ENCODE results near the gene ZNF625.

ZNF625 gene

DNA sequence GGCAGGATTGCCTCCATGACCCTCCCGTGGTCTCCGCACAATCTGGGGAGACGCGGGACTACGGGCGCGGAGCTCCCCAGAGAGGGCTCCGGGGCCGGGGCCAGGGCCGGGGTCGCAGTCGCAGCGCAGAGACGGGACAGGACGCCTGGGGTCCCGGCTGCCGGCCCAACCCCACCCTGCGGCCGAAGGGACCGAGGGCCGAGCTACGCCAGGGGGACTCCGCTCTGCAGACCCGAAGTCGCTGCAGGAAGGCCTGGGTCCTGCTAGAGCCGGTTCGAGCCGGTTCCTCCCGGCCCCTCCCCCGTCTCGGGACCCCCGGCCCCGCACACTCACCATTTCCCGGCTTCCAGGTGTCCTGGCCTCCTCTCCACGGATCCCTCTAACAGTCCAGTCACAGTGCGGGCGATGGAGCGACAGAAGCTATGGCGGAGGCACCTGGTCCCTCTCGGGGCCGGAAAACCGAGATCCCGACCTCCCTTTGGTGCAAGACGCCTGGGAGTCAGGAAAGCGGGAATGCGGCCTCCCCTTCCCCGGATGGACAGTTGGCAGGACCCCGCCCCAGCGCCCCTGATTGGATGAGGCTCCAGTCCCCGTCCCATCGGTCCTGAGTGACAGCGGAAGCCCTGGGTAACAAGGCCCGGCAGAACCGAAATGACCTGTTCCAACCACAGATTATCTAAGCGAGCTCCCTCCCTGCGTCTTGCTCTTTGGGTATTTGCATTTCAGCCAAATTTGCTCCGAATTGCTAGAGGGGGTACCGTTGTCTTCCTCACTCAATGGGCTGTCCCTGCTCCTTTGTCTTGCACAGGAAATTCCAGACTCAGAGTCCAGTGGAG is at the start of gene ZNF625:
Gene ZNF625 (minus strand): TSS at position 512 of the 836 bp plus-strand sequence. CDS start 176 bp downstream, at position 336.
- DNase-seq (ENCODE audit: low read depth in 3 of 3): no peak

DNA sequence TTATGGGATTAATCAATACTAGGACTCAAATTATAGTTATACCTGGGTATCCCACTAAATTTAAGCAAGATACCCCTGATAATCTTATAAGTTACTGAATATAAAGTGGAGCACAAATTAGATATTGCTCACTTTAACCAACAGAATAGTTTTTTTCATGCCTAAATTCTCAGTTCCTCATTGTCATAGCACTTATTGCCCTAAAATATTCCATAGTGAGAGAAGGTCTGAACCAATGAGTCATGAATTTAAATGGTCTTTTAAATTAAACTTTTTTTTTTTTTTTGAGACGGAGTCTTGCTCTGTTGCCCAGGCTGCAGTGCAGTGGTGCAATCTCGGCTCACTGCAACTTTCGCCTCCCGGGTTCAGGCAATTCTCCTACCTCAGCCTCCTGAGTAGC is 48.8 kb upstream of the ZNF625 start:
- DNase-seq (ENCODE audit: low read depth in 3 of 3): no peak

DNA sequence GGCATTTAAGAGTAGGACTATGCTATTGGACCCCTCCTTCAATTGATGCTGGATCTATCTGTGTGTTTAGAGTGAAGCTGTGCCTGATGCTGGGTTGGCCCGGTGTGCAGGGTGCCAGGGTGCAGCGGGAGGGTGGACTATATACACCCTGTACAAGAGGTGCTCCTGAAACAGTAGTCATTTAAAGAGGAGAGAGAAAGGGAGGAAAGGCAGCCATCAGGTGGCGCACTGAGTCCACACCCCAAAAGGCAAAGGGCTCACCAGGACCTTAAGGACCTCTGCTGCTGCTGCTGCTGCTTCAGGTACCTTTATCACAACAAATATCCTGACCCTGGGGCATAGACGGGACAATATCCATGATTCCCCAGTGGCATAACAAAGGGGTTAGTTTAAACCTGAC is 45.7 kb upstream of the ZNF625 start:
- peak; percentile 24 to 51 (median 48) for DNase-seq (ENCODE audit: low read depth in 3 of 3)

DNA sequence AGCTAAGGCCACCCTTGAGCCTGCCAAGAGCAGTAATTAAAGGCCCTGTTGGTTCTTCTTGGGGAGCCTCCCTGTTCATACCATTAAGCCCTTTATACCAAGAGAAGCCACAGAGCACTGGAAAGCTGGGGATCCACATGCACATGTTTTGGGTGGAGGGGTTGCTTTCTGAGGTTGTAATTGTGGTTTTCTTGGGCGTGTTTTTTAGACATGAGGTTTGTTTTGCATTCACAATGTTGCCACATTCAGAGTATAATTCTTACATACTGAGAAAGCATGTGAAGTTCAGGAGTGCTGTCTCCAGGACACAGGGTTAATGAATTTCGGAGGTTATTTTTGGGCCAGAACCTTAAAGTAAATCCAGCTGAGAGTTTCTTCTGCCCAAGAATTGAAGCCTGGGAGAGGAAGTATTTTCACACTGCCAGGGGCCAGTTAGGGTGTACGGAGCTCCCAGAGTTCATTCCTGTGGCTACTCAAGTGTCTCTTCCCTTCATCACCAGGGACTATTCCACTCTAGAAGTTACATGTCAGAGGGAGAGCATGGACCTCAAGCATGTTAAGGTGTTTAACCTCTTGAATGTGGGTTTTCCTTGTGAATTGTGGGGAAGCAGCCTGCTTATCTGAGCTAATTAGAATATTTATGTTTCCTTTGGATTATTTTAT is 43.4 kb upstream of the ZNF625 start:
- no peak for DNase-seq (ENCODE audit: low read depth in 3 of 3)

DNA sequence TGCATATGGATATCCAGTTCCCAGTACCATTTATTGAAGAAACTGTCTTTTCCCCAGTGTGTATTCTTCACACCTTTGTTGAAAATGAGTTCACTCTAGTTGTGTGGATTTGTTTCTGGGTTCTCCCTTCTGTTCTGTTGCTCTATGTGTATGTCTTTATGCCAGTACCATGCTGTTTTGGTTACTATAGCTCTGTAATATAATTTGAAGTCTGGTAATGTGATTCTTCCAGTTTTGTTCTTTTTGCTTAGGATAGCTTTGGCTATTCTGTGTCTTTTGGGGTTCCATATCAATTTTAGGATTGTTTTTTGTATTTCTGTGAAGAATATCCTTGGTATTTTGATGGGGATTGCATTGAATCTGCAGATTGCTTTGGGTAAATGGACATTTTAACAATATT is 41.6 kb upstream of the ZNF625 start:
- no peak for DNase-seq (ENCODE audit: low read depth in 3 of 3)

- DNase-seq (ENCODE audit: low read depth in 3 of 3): peak; percentile 48 to 74 (median 49)
Measured at GRCh38 chr19:12194827-12195731, 38.5 kb upstream of the ZNF625 start.

- DNase-seq (ENCODE audit: low read depth in 3 of 3): no peak
Measured at GRCh38 chr19:12187625-12188024, 31.1 kb upstream of the ZNF625 start.

DNA sequence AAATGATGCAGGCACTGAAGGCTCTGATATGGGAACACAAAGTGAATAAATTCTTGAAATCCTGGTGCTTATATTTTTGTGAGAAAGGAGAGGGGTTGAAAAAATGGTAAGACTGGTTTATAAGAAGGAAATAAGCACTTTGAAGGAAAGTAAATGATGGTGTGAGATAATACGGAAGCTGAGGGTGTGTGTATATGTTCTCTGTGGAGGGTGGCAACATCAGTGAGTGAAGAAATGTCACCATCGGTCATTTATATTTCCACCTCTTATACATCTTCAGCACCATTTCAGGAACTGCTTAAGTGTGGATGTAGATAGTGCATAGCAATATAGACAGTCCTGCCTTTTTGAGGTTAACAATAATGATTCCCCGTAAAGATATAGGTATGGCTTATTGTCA is 23.8 kb upstream of the ZNF625 start:
- DNase-seq (ENCODE audit: low read depth in 3 of 3): no peak

- DNase-seq (ENCODE audit: low read depth in 3 of 3): no peak
Measured at GRCh38 chr19:12166626-12167025, 10.1 kb upstream of the ZNF625 start.

GRCh38 chr19:12163826-12164225 is 7.3 kb upstream of the ZNF625 start:
- no peak for DNase-seq (ENCODE audit: low read depth in 3 of 3)

DNA sequence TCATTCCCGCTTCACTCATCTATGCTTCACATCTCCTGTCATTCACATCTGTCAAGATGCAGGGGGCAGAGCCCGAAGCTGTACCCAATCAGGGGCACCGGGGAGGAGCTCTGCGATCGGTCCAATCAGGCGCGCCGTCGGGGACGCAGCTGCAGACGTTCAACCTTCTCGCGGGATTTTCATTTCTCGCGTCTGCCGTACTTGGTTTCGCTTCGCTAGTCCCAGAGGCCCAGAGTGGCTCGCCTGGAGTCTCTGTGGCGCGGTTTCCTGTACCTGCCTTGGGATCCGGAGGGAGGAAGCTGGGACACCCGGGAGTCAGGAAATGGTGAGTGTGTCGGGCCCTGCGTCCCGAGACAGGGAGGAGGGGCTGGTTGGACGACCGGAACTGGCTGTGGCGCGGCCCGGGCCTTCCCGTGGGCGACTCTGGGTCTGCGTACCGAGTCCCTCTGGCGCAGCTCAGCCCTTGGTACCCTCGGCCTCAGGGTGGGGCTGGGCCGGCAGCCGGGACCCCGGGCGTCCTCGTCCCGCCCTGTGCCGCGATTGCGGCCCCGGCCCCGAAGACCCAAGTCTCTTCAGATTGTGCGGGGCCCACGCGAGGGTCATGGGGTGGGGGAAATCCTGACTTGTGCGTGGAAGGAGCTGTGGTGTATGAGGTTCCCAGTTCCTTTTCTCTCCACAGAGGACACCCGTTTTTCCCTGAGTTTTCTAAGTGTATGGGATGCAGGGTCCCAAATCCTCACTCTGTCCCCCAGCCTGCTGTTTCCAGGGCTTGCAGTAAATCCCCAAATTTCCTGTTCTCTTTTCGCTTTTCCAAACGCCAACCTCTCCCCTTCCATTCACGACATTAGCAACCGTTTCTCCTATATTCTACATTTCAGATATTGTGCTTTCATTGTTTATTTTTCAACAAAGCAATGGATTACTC is 6.6 kb upstream of the ZNF625 start, which contains the start of gene ZNF136:
Gene ZNF136 (plus strand): TSS at position 215 of the 925 bp plus-strand sequence. CDS start 108 bp downstream, at position 323.
- peak; percentile 76 to 90 (median 85) for DNase-seq (ENCODE audit: low read depth in 3 of 3)

- DNase-seq (ENCODE audit: low read depth in 3 of 3): no peak
Measured at GRCh38 chr19:12162513-12162881, 6.0 kb upstream of the ZNF625 start.

- DNase-seq (ENCODE audit: low read depth in 3 of 3): no peak
Measured at GRCh38 chr19:12159773-12160414, 3.4 kb upstream of the ZNF625 start.

DNA sequence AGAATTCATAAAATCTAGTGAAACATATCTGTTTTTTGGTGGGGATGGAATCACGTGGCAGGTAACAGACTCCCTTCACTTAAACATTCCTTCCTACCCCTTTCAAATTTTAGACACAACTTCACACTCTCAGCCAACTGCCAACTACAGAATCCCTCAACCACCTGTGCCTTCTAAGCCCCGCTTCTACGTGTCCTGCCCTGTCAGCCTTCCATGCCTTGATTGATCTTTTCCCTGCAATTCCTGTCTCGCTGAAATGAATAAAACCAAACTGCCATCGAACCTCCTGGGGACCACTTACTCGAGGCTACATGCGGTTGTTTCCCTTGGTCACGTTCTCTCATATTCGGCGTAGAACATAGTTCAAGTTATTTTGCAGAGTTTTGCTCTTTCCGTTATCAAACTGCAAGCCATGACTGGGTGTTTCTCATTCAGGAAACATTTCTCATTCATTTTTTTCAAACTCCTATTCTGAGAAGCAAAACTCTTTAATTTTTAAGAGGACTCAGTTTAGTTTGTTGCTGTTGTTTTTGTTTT is 1.1 kb downstream of the ZNF625 start:
- DNase-seq (ENCODE audit: low read depth in 3 of 3): no peak

GRCh38 chr19:12145348-12145747 is 11.2 kb downstream of the ZNF625 start:
- no peak for DNase-seq (ENCODE audit: low read depth in 3 of 3)

- no peak for DNase-seq (ENCODE audit: low read depth in 3 of 3)
Measured at GRCh38 chr19:12141405-12141736, 15.2 kb downstream of the ZNF625 start.

DNA sequence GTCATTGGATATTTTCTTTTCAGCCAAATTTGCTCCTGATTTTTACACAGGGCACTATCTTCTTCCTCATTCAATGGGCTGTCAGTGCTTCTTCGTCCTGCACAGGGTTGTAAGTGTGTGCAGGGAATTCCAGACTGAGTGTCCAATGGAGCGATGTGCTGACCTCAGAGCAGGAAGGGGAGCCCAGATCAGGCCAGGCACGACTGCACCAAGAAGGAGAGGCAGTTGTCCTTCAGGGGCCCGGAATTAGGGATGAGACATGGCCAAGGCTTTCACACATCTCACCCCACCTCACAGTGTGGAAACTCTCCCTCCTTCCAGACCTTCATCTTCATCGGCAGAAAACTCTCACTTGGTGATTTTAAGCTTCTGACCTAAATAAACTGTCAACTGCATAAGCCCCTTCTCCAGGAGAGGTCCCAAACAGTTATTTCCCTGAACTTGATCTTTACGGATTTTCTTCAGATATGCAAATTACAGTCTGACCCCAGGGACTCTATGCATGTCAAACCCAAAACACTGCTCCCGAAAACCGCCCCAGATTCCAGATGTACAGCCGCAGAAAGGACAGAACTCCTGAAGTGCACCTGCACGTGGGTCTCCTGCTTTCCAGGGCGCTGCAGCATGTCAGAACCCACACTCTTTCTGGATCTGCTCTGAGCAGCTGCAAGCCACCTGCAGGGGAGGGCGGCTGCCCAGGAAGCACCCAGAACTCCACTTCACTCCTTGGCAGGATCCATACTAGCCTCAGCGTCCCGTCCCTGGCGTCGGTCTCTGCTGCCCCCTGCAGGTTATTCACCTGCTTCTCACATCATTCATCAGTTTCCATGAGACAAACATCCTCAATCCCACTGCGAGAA is 15.8 kb downstream of the ZNF625 start:
- peak; percentile 68 to 77 (median 70) for DNase-seq (ENCODE audit: low read depth in 3 of 3)

- peak; percentile 77 to 87 (median 79) for DNase-seq (ENCODE audit: low read depth in 3 of 3)
Measured at GRCh38 chr19:12139885-12140544, 16.5 kb downstream of the ZNF625 start, which contains the start of gene ZNF20. ZNF20 (minus strand) TSS chr19:12140350; CDS start chr19:12140182, 168 bp downstream.

GRCh38 chr19:12139269-12139668 is 17.3 kb downstream of the ZNF625 start:
- no peak for DNase-seq (ENCODE audit: low read depth in 3 of 3)
